ENCODE data around the gene AGBL4.

DNA sequence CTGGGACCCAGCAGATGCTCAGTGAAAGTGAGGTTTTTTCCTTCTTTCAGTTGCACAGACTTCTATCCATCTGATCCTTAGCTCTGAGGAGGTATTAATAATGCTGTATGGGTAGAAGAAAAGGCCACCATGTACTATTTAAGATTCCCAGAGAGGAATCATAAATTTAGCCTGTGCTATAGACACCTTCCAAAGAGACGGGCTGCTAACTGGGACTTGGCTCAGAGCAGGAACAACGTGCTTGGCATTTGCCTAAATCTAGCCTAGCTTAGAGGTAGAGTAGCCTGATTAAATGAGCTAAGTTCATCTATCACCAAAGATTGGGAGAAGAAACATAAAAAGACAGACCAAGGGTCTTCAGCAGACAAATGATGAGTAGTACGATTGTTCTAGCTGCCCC, 1070.1 kb downstream of the AGBL4 start:
- TF ChIP-seq, protein P1, sequence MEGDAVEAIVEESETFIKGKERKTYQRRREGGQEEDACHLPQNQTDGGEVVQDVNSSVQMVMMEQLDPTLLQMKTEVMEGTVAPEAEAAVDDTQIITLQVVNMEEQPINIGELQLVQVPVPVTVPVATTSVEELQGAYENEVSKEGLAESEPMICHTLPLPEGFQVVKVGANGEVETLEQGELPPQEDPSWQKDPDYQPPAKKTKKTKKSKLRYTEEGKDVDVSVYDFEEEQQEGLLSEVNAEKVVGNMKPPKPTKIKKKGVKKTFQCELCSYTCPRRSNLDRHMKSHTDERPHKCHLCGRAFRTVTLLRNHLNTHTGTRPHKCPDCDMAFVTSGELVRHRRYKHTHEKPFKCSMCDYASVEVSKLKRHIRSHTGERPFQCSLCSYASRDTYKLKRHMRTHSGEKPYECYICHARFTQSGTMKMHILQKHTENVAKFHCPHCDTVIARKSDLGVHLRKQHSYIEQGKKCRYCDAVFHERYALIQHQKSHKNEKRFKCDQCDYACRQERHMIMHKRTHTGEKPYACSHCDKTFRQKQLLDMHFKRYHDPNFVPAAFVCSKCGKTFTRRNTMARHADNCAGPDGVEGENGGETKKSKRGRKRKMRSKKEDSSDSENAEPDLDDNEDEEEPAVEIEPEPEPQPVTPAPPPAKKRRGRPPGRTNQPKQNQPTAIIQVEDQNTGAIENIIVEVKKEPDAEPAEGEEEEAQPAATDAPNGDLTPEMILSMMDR (IDR thresholded peaks at IDR 0.05): no peak
- TF ChIP-seq POLR2A (IDR thresholded peaks at IDR 0.05): no peak
- no peak for TF ChIP-seq EP300 (IDR thresholded peaks at IDR 0.05)
